Stimulated activated naive CD8-positive, alpha-beta T cell treated with anti-CD3 and anti-CD28 coated beads, Interleukin-15, amount 100 ng/mL, for 72 hours (primary cell): ENCODE measurements around the gene PTPN21.
A peak's percentile ranks its signal among the peaks of the same experiment; 100 is the strongest.

Experiments used
- ATAC-seq: fragments of 150-1000 bp; cut with Tn5 transposase; 2 replicates; pipeline ENCODE4 v1.10.0; 2021; ENCODE audit warnings: mild to moderate bottlenecking, moderate library complexity
- DNase-seq, 2 donors: peaks; one replicate each; pipeline ENCODE4 v3.0.0; 2021 to 2022
- H3K27ac Mint-ChIP-seq, 2 donors: one replicate each; pipeline ENCODE4 v1.8.0; 2022; ENCODE audit warnings: mild to moderate bottlenecking in 2 of 2, mixed read lengths in 2 of 2, moderate library complexity in 2 of 2
- H3K27me3 Mint-ChIP-seq: one replicate; pipeline ENCODE4 v1.8.0; 2022; ENCODE audit warnings: mixed read lengths
- H3K4me1 Mint-ChIP-seq: one replicate; pipeline ENCODE4 v1.8.0; 2022; ENCODE audit warnings: mild to moderate bottlenecking, mixed read lengths
- H3K4me3 Mint-ChIP-seq, 2 donors: one replicate each; pipeline ENCODE4 v1.8.0; 2022; ENCODE audit warnings: mild to moderate bottlenecking in 2 of 2, mixed read lengths in 2 of 2, moderate library complexity in 1 of 2
- H3K9me3 Mint-ChIP-seq, 2 donors: one replicate each; pipeline ENCODE4 v1.8.0; 2022; ENCODE audit warnings: mixed read lengths in 2 of 2

Gene PTPN21

GRCh38 chr14:88500611-88501010 lies 54.2 kb downstream of the PTPN21 start:
- Mint-ChIP-seq H3K27ac (no peak overlapping the region), H3K4me3 (no peak overlapping the region), H3K4me1 (no peaks in the 10 kb centered on the region), H3K9me3 (no peaks in the 10 kb centered on the region), H3K27me3 (peaks cover 12% of the 10 kb centered on the region)
- no peak for ATAC-seq
- no peak for DNase-seq

DNA sequence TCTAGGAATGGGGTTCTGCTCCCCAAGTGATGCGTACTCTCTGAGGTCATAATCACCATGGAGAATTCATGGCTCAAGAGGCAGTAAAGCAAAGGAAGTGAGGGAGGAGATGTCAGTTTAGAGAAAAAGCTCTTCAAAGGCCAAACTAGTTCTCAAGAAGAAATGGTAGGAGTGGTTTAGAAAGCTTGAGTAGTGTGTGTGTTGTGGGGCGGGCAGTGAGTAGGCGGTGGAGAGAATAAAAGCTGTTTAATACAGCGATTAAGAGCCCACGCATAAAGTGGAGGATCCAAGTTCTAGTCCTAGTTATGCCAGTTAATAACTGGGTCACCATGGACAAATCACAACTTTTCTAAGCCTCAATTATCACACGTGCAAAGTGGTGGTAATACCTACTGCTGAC lies 55.6 kb downstream of the PTPN21 start:
- no peaks in the 10 kb centered on the region for H3K9me3 Mint-ChIP-seq
- no peaks in the 10 kb centered on the region for H3K4me1 Mint-ChIP-seq
- H3K27me3 Mint-ChIP-seq, result peaks cover 17% of the 10 kb centered on the region
- no peak overlapping the region for H3K4me3 Mint-ChIP-seq
- H3K27ac Mint-ChIP-seq, result no peak overlapping the region
- DNase-seq (no peak), ATAC-seq (no peak)

GRCh38 chr14:88496414-88496813 lies 58.4 kb downstream of the PTPN21 start:
- Mint-ChIP-seq H3K9me3 (no peaks in the 10 kb centered on the region), H3K27me3 (peaks cover 20% of the 10 kb centered on the region), H3K4me3 (no peak overlapping the region), H3K4me1 (no peaks in the 10 kb centered on the region), H3K27ac (no peak overlapping the region)
- ATAC-seq (no peak), DNase-seq (no peak)

DNA sequence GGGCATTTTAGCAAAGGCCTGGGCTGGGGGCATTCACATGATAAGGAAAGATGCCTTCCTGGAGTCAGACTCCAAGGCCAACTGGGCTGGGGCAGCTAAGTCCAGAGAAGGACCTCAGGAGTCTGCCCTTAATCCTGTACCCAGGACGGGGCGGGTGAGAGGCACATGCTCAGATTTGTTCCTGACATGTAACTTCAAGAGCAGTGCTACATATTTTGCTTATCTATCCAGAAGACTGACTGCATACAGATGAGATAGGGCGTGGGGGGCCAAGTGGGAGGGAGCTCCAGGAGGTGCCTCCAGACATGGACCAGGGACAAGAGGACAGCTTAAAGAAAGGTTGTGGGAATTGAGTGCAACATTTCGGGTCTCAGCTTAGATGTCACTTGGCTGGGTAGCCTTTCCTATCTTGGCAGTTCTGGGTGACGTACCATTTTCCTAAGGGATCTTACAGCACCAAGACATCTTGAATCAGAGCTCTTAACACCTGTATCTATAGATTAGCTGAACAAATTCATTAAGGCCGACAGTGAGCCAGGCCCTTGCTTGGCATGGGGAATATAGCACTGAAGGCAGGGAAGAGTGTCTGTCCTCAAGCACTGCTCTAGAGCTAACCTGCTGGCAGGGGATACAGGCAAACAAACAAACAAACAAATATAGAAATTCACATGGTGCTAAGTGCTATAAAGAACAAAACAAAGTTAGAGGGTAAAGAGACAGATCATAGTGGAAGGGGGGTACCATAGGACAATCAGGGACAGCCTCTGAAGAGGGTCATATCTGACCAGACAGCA lies 61.2 kb downstream of the PTPN21 start:
- DNase-seq (no peak), ATAC-seq (no peak)
- Mint-ChIP-seq H3K27ac (no peak overlapping the region), H3K9me3 (no peaks in the 10 kb centered on the region), H3K4me1 (no peaks in the 10 kb centered on the region), H3K4me3 (no peak overlapping the region), H3K27me3 (peaks cover 20% of the 10 kb centered on the region)

DNA sequence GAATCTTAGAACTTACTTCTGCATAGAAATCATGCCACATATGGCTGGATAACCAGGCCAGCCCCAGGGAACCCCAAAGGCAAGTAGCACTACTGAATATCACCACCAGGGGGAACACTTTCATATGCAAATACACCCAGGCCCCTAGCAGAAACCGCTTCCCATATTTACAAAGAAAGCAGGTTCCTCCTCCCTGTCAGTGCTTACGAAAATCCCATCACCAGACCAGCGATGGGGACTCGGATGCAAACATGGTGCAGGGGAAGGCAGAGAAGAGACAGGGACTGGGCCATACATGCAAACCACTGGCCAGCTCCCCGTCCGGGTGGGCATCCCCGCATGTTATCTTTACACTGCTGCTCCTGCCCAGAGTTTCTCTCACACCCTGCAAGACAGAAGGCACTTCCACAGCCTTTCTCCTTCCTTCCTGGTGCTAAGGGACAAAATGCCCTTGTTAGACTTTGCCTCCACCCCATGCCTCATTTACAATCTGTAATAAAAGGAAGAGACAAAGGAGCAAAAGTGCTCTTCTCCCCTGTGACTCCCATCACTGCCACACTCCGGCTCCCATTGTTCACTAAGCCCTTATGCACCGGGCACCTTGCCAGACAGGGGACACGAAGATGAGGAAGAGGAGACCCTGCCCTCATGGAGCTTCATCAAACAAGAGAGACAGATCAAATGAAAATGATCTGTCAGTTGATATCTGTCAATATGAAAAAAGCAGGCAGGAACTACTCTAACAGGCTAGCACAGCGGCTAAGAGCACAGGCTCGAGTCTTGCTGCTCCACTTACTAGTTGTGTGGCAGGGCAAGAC lies 62.3 kb downstream of the PTPN21 start:
- no peaks in the 10 kb centered on the region for H3K4me1 Mint-ChIP-seq
- H3K4me3 Mint-ChIP-seq, result no peak overlapping the region
- H3K9me3 Mint-ChIP-seq, result no peaks in the 10 kb centered on the region
- ATAC-seq, result peak; percentile 84
- DNase-seq, result peak; percentile 61 to 71
- H3K27me3 Mint-ChIP-seq, result peaks cover 20% of the 10 kb centered on the region
- no peak overlapping the region for H3K27ac Mint-ChIP-seq

GRCh38 chr14:88490168-88490567 lies 64.6 kb downstream of the PTPN21 start:
- H3K27me3 Mint-ChIP-seq, result peaks cover 12% of the 10 kb centered on the region
- DNase-seq (no peak), ATAC-seq (no peak)
- H3K9me3 Mint-ChIP-seq, result no peaks in the 10 kb centered on the region
- H3K4me1 Mint-ChIP-seq, result no peaks in the 10 kb centered on the region
- no peak overlapping the region for H3K4me3 Mint-ChIP-seq
- no peak overlapping the region for H3K27ac Mint-ChIP-seq

DNA sequence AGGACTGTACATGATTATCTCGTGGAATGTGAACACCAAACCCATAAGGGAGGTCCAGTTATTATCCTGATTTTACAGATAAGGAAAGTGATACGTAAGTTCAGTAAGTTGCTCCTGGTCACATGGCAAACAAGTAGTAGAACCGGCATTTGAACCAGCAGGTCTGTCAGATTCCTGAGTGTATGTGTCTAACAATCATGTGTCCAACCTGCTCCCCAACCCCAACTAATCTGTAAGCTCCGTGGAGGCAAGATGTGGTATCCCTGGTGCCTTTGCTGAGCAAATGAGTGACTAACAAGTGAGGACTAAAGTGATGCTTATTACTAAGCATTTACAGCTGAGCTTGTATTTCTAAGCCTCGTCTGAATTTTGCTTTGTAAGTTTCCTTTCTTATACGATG lies 65.9 kb downstream of the PTPN21 start:
- no peak overlapping the region for H3K27ac Mint-ChIP-seq
- peaks cover 11% of the 10 kb centered on the region for H3K27me3 Mint-ChIP-seq
- H3K4me3 Mint-ChIP-seq, result no peak overlapping the region
- ATAC-seq (no peak), DNase-seq (no peak)
- no peaks in the 10 kb centered on the region for H3K4me1 Mint-ChIP-seq
- no peaks in the 10 kb centered on the region for H3K9me3 Mint-ChIP-seq

DNA sequence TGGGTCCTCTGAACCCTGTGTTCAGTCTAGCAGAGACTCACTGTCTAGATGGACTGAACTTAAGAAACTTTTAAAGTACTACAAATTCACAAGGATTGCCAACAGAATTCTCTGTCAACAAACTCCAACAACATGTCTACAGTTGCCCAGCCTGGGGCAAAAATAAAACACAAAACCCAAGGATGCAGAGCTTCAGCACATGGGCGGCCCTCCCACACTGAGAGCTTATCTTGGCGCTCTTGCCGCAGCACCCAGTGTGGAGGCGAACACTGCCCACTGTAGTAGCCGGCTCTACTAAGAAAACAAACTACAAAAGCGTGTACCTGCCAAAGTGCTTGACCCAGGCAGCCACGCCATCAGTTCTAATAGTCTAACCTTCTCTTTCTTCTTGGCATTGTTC lies 66.7 kb downstream of the PTPN21 start:
- Mint-ChIP-seq H3K9me3 (no peaks in the 10 kb centered on the region), H3K4me1 (no peaks in the 10 kb centered on the region), H3K4me3 (no peak overlapping the region), H3K27ac (no peak overlapping the region), H3K27me3 (peaks cover 8% of the 10 kb centered on the region)
- ATAC-seq, result no peak
- no peak for DNase-seq

DNA sequence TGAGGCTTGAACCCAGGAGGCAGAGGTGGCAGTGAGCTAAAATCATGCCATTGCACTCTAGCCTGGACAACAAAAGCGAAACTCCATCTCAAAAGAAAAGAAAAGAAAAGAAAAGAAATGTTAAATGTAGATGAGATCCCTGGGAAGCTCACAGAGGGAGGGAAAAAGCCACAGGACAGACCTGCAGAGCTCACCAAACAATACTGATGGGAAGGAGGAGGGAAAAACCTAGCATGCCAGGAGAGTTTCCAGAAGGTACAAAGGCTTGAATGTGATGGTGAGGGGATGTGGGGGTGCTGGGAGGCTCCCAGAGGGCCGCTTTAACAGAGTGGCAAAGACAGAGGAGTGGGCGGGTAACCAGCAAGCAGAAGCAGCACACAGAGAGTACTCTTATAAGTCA lies 72.3 kb downstream of the PTPN21 start:
- no peaks in the 10 kb centered on the region for H3K9me3 Mint-ChIP-seq
- no peaks in the 10 kb centered on the region for H3K4me1 Mint-ChIP-seq
- ATAC-seq (no peak), DNase-seq (no peak)
- peaks cover 15% of the 10 kb centered on the region for H3K27me3 Mint-ChIP-seq
- no peak overlapping the region for H3K4me3 Mint-ChIP-seq
- H3K27ac Mint-ChIP-seq, result peak overlapping the region in 1 of 2 donors; percentile 72

DNA sequence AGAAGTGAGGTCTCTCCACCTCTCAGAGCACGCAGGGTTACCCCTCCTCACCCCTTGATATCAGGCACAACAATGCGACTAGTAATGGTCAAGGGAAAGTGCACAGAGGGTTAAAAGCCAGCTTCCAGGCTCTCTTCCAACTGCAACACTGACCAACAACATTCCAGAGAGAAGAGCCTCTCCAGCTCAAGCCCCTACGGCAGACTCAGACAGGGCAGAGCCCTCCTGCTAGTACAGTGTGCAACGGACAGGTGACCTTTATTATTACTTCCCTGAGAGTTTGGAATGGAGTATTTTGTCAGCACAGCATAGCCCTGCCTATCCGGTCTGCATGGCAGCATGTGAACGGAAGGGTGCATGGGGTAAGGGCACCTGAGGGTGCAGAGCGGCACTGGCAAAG lies 73.0 kb downstream of the PTPN21 start:
- Mint-ChIP-seq H3K27ac (no peak overlapping the region), H3K4me3 (no peak overlapping the region), H3K27me3 (peaks cover 15% of the 10 kb centered on the region), H3K9me3 (no peaks in the 10 kb centered on the region), H3K4me1 (no peaks in the 10 kb centered on the region)
- ATAC-seq, result no peak
- no peak for DNase-seq

GRCh38 chr14:88481059-88481458 lies 73.7 kb downstream of the PTPN21 start:
- DNase-seq (no peak), ATAC-seq (no peak)
- peaks cover 15% of the 10 kb centered on the region for H3K27me3 Mint-ChIP-seq
- H3K4me3 Mint-ChIP-seq, result no peak overlapping the region
- H3K4me1 Mint-ChIP-seq, result no peaks in the 10 kb centered on the region
- H3K9me3 Mint-ChIP-seq, result no peaks in the 10 kb centered on the region
- no peak overlapping the region for H3K27ac Mint-ChIP-seq

- H3K4me1 Mint-ChIP-seq, result no peaks in the 10 kb centered on the region
- peaks cover 15% of the 10 kb centered on the region for H3K27me3 Mint-ChIP-seq
- DNase-seq, result no peak
- H3K4me3 Mint-ChIP-seq, result no peak overlapping the region
- no peaks in the 10 kb centered on the region for H3K9me3 Mint-ChIP-seq
- ATAC-seq, result peak; percentile 38
- no peak overlapping the region for H3K27ac Mint-ChIP-seq
Observed at GRCh38 chr14:88479574-88479987, 75.2 kb downstream of the PTPN21 start.

DNA sequence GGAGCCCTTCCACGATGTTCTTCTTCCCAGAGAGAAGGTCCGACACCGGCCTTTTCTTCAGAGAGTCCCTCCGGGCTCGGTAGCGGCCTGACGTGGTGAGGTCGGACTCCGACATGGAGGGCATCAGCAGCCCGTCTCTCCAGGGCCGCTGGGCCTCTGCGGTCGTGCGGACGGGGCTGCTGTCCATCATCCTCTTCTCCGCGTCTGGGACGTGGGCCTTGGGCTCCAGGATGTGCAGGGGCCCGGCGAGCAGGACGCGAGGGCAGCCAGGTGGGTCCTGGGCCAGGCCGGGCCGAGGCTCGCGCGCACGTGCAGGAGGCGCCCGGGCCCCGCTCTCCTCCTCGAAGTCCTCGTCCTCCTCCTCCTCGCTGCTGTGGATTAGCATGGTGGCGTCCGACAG lies 75.9 kb downstream of the PTPN21 start:
- Mint-ChIP-seq H3K27me3 (peaks cover 15% of the 10 kb centered on the region), H3K27ac (no peak overlapping the region), H3K4me1 (no peaks in the 10 kb centered on the region), H3K9me3 (no peaks in the 10 kb centered on the region), H3K4me3 (no peak overlapping the region)
- ATAC-seq (peak; percentile 27), DNase-seq (no peak)

DNA sequence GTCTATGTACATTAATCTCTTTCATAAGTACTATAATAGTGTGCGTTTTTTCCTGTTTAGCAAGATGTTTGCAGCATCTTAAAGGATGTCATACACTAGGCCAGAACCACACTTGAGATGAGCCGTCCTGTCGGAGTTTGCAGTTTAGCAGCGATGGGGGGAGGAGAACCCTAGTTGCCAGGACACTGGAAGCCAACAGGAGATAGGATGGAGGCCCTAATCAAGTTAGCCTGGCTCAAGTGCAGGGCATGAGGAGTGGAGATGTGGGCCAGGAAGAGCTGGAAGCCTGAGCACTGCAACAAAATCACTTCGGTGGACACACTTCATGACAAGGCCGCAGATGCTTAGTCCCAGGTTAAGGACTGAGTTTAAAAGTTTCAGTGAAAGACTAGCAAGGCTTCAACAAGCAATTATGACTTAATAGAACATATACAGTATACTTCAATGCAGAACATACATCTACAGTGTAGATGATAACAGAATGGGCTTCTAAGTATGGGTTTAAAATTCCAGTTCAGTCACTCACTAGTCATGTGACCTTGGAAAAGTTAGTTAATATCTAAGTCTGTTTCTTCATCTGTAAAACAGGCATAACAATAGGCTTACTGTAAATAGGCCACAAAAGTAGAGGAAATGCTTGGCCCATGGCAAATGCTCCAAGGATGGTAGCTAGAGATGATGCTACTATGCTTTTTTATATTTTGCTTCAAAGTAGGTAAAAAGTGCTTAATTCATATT lies 77.1 kb downstream of the PTPN21 start:
- ATAC-seq (no peak), DNase-seq (no peak)
- Mint-ChIP-seq H3K27me3 (peaks cover 15% of the 10 kb centered on the region), H3K4me3 (no peak overlapping the region), H3K4me1 (no peaks in the 10 kb centered on the region), H3K9me3 (no peaks in the 10 kb centered on the region), H3K27ac (no peak overlapping the region)

GRCh38 chr14:88476825-88477224 lies 78.0 kb downstream of the PTPN21 start:
- no peak for DNase-seq
- no peak for ATAC-seq
- Mint-ChIP-seq H3K4me3 (no peak overlapping the region), H3K4me1 (no peaks in the 10 kb centered on the region), H3K27ac (no peak overlapping the region), H3K9me3 (no peaks in the 10 kb centered on the region), H3K27me3 (peaks cover 9% of the 10 kb centered on the region)
